Liver (tissue), 9 donors: Measurements from ENCODE around the gene SCN3A. TPM values are rescaled to one million over a fixed set of nuclear protein-coding genes. Genes with fewer than 3 reads are reported as not detected.

Source experiments
- DNase-seq: peaks from one replicate; pipeline ENCODE4 v3.0.0-alpha.2; 2017; ENCODE audit warnings: low spot score
- H3K27ac ChIP-seq, 2 donors: one replicate each; pipeline ENCODE4 v1.7.0; 2013; ENCODE audit warnings: inconsistent platforms in 2 of 2, low read length in 2 of 2, control low read depth in 1 of 2, low read depth in 1 of 2, mild to moderate bottlenecking in 1 of 2
- H3K27me3 ChIP-seq, 4 donors: one replicate each; pipeline versions ENCODE4 v1.6.1 to v1.7.0; 2013; ENCODE audit warnings: low read length in 3 of 4, inconsistent platforms in 1 of 4, mild to moderate bottlenecking in 1 of 4, moderate library complexity in 1 of 4; ENCODE audit not compliant: control insufficient read depth in 4 of 4, insufficient read depth in 4 of 4
- H3K36me3 ChIP-seq, 4 donors: one replicate each; pipeline versions ENCODE4 v1.6.1 to v1.7.0; 2013; ENCODE audit warnings: low read length in 3 of 4, mild to moderate bottlenecking in 3 of 4, low read depth in 1 of 4, moderate library complexity in 1 of 4; ENCODE audit not compliant: control insufficient read depth in 4 of 4, insufficient read depth in 3 of 4
- H3K4me1 ChIP-seq, 4 donors: one replicate each; pipeline versions ENCODE4 v1.6.1 to v1.7.0; 2013; ENCODE audit warnings: low read length in 3 of 4, mild to moderate bottlenecking in 3 of 4, moderate library complexity in 1 of 4; ENCODE audit not compliant: control insufficient read depth in 4 of 4, insufficient read depth in 4 of 4
- H3K4me3 ChIP-seq, 3 donors: one replicate each; pipeline versions ENCODE4 v1.6.1 to v1.7.0; 2013; ENCODE audit warnings: low read length in 3 of 3, control low read depth in 1 of 3, low read depth in 1 of 3, mild to moderate bottlenecking in 1 of 3
- H3K9ac ChIP-seq, 2 donors: one replicate each; pipeline ENCODE4 v1.7.0; 2013; ENCODE audit warnings: low read length in 2 of 2, mild to moderate bottlenecking in 2 of 2, moderate library complexity in 2 of 2, control low read depth in 1 of 2, low read depth in 1 of 2
- H3K9me3 ChIP-seq, 4 donors: one replicate each; pipeline versions ENCODE4 v1.6.1 to v1.7.0; 2013; ENCODE audit warnings: low read length in 3 of 4; ENCODE audit not compliant: control insufficient read depth in 4 of 4
- ATF3 ChIP-seq: IDR thresholded peaks from 2 replicates; pipeline ENCODE4 v1.6.1; 2016; ENCODE audit warnings: antibody characterized with exemption
- CTCF ChIP-seq: fragments of 150-350 bp; IDR thresholded peaks from 2 replicates; pipeline ENCODE4 v1.5.1; 2017; ENCODE audit warnings: improper control_type of control experiment, low read depth, low read length; ENCODE audit not compliant: missing input control
- FOXA1 ChIP-seq: IDR thresholded peaks from 2 replicates; pipeline ENCODE4 v1.6.1; 2016; ENCODE audit warnings: antibody characterized with exemption
- GABPA ChIP-seq, 2 donors: IDR thresholded peaks in 1 of 2; conservative IDR thresholded peaks in 1 of 2; 2 replicates each; pipeline ENCODE4 v1.6.1; 2016; ENCODE audit warnings: antibody characterized with exemption in 2 of 2, mild to moderate bottlenecking in 1 of 2, moderate library complexity in 1 of 2
- HNF4G ChIP-seq: IDR thresholded peaks from 2 replicates; pipeline ENCODE4 v1.6.1; 2016; ENCODE audit warnings: antibody characterized with exemption
- JUND ChIP-seq, 2 donors: IDR thresholded peaks; 2 replicates each; pipeline ENCODE4 v1.6.1; 2016; ENCODE audit warnings: antibody characterized with exemption in 2 of 2
- MAX ChIP-seq: IDR thresholded peaks from 2 replicates; pipeline ENCODE4 v1.6.1; 2016; ENCODE audit warnings: antibody characterized with exemption
- RAD21 ChIP-seq, 2 donors: IDR thresholded peaks; 2 replicates each; pipeline ENCODE4 v1.6.1; 2016; ENCODE audit warnings: antibody characterized with exemption in 2 of 2, mild to moderate bottlenecking in 2 of 2
- REST ChIP-seq: IDR thresholded peaks from 2 replicates; pipeline ENCODE4 v1.6.1; 2016; ENCODE audit warnings: antibody characterized with exemption, mild to moderate bottlenecking
- RXRA ChIP-seq, 2 donors: IDR thresholded peaks; 2 replicates each; pipeline ENCODE4 v1.6.1; 2017 to 2018; ENCODE audit warnings: antibody characterized with exemption in 2 of 2, mild to moderate bottlenecking in 1 of 2
- SP1 ChIP-seq: IDR thresholded peaks from 2 replicates; pipeline ENCODE4 v1.6.1; 2018; ENCODE audit warnings: antibody characterized with exemption, mild to moderate bottlenecking
- TAF1 ChIP-seq: conservative IDR thresholded peaks from 2 replicates; pipeline ENCODE4 v1.6.1; 2016; ENCODE audit warnings: antibody characterized with exemption, mild to moderate bottlenecking
- YY1 ChIP-seq: IDR thresholded peaks from 2 replicates; pipeline ENCODE4 v1.6.1; 2016; ENCODE audit warnings: antibody characterized with exemption, mild to moderate bottlenecking
- ZBTB33 ChIP-seq: IDR thresholded peaks from 2 replicates; pipeline ENCODE4 v1.6.1; 2016; ENCODE audit warnings: antibody characterized with exemption
- WGBS: extraction: QIAGEN DNeasy Blood & Tissue Kit; methylation state at CpG from one replicate; pipeline ENCODE4 v1.1.7; 2013; 5-methylcytosine and 5-hydroxymethylcytosine counted together
- polyA plus RNA-seq, 2 donors: library from polyadenylated mRNA; stranded (reverse) in 1 of 2; unstranded in 1 of 2; fragments of 200-250 nt in 1 of 2; fragments of >200 nt in 1 of 2; fragmentation: Nextera tagmentation in 1 of 2; extraction: Ambion mirVana in 1 of 2; gene quantifications; one replicate each; pipeline versions ENCODE4 v1.2.1 to v1.2.3, GENCODE V29; 2013 to 2015
- total RNA-seq, 2 donors: library from RNA; depleted of rRNA; stranded (reverse); fragments of >200 nt; gene quantifications; one replicate each; pipeline ENCODE4 v1.2.3, GENCODE V29; 2014
- donor health status: healthy.
- donor health status: healthy.
- donor health status: healthy.
- donor health status: healthy.
- donor health status: healthy.

The SCN3A gene
- total RNA-seq = 1 to 10 TPM in 1 of 2 donors, under 1 TPM in 1; 0.50 to 1.0 TPM
- polyA plus RNA-seq = under 1 TPM; 0.05 to 0.08 TPM

GRCh38 chr2:165203689-165204559 lies at the start of gene SCN3A:
TSS of gene SCN3A (minus strand) at chr2:165204050. CDS start at chr2:165176394, 27,656 bp downstream.
- no peaks in the 10 kb centered on the region for H3K27me3 ChIP-seq
- no peaks in the 10 kb centered on the region for H3K36me3 ChIP-seq
- peak within 1 kb of the TSS in 1 of 2 donors; percentile 19 for H3K9ac ChIP-seq
- DNase-seq = no peak
- H3K4me1 ChIP-seq = no peaks in the 10 kb centered on the region
- WGBS = 24% methylated on average over 8 of the region's 8 CpGs
- no peak within 1 kb of the TSS for H3K27ac ChIP-seq
- TF ChIP-seq CTCF (peak; percentile 72), JUND (IDR thresholded peaks at IDR 0.05) (no peak), RAD21 (IDR thresholded peaks at IDR 0.05) (peak; percentile 88 to 91)
- H3K9me3 ChIP-seq = no peaks in the 10 kb centered on the region
- no peak within 1 kb of the TSS for H3K4me3 ChIP-seq

GRCh38 chr2:165253178-165253577 lies 49.3 kb upstream of the SCN3A start:
- no peak overlapping the region for H3K9ac ChIP-seq
- no peaks in the 10 kb centered on the region for H3K9me3 ChIP-seq
- no peak overlapping the region for H3K4me3 ChIP-seq
- DNase-seq = no peak
- H3K4me1 ChIP-seq = no peaks in the 10 kb centered on the region
- no peaks in the 10 kb centered on the region for H3K36me3 ChIP-seq
- TF ChIP-seq TAF1 (no peak), SP1 (no peak), RAD21 (IDR thresholded peaks at IDR 0.05) (no peak), FOXA1 (no peak), JUND (IDR thresholded peaks at IDR 0.05) (no peak), REST (no peak), ATF3 (no peak), HNF4G (no peak), YY1 (no peak), ZBTB33 (no peak), GABPA (IDR thresholded peaks at IDR 0.05 in 1 of 2, conservative IDR thresholded peaks at IDR 0.05 in 1 of 2) (no peak), MAX (no peak), RXRA (IDR thresholded peaks at IDR 0.05) (no peak)
- no peak overlapping the region for H3K27ac ChIP-seq
- H3K27me3 ChIP-seq = no peaks in the 10 kb centered on the region
